Osteoblast (primary cell): ENCODE results near the gene SLIT3. TPM values are rescaled to one million over a fixed set of nuclear protein-coding genes. Genes with fewer than 3 reads are reported as not detected.

ENCODE experiments used
- DNase-seq: peaks from one replicate; pipeline ENCODE4 v3.0.0; 2011; ENCODE audit warnings: low spot score, mixed read lengths; ENCODE audit not compliant: insufficient read length; ENCODE audit errors: missing footprints
- H2AFZ ChIP-seq: 2 replicates; pipeline ENCODE4 v1.6.0; 2011; ENCODE audit warnings: mild to moderate bottlenecking, low read length
- H3K27ac ChIP-seq: 2 replicates; pipeline ENCODE4 v1.5.1; 2011; ENCODE audit warnings: mild to moderate bottlenecking, low read depth, low read length, moderate library complexity
- H3K27me3 ChIP-seq: 2 replicates; pipeline ENCODE4 v1.6.0; 2012; ENCODE audit warnings: mild to moderate bottlenecking, control low read depth, inconsistent platforms, low read length, moderate library complexity; ENCODE audit not compliant: insufficient read depth
- H3K36me3 ChIP-seq: 2 replicates; pipeline ENCODE4 v1.5.1; 2011; ENCODE audit warnings: mild to moderate bottlenecking, low read length, control low read depth, moderate library complexity; ENCODE audit not compliant: insufficient read depth
- H3K4me1 ChIP-seq: 2 replicates; pipeline ENCODE4 v1.5.1; 2011; ENCODE audit warnings: mild to moderate bottlenecking, low read length, control low read depth, moderate library complexity; ENCODE audit not compliant: insufficient read depth
- H3K4me2 ChIP-seq: 2 replicates; pipeline ENCODE4 v1.6.0; 2011; ENCODE audit warnings: mild to moderate bottlenecking, low read length; ENCODE audit not compliant: insufficient read depth
- H3K4me3 ChIP-seq: fragments of 200-600 bp; sonication (generic); 3 replicates; pipeline ENCODE4 v1.5.1; 2012; ENCODE audit warnings: mild to moderate bottlenecking, low read length, inconsistent platforms; ENCODE audit not compliant: insufficient read depth
- H3K79me2 ChIP-seq: 2 replicates; pipeline ENCODE4 v1.6.0; 2012; ENCODE audit warnings: mild to moderate bottlenecking, low read length, control low read depth, inconsistent platforms; ENCODE audit not compliant: insufficient read depth
- H3K9me3 ChIP-seq: 2 replicates; pipeline ENCODE4 v1.5.1; 2011; ENCODE audit warnings: low read depth, low read length, control low read depth
- H4K20me1 ChIP-seq: 2 replicates; pipeline ENCODE4 v1.6.0; 2012; ENCODE audit warnings: mild to moderate bottlenecking, low read length, control low read depth; ENCODE audit not compliant: insufficient read depth
- CTCF ChIP-seq: IDR thresholded peaks from 2 replicates; pipeline ENCODE4 v1.5.1; 2011; ENCODE audit warnings: mild to moderate bottlenecking, low read depth, low read length, moderate library complexity; ENCODE audit errors: extremely low read depth
- total RNA-seq: library from RNA; depleted of rRNA; stranded (reverse); fragments of >200 nt; gene quantifications from 2 replicates; pipeline ENCODE4 v1.2.3, GENCODE V29; 2012

Gene SLIT3
- total RNA-seq, 1 donor = 37.6 TPM

DNA sequence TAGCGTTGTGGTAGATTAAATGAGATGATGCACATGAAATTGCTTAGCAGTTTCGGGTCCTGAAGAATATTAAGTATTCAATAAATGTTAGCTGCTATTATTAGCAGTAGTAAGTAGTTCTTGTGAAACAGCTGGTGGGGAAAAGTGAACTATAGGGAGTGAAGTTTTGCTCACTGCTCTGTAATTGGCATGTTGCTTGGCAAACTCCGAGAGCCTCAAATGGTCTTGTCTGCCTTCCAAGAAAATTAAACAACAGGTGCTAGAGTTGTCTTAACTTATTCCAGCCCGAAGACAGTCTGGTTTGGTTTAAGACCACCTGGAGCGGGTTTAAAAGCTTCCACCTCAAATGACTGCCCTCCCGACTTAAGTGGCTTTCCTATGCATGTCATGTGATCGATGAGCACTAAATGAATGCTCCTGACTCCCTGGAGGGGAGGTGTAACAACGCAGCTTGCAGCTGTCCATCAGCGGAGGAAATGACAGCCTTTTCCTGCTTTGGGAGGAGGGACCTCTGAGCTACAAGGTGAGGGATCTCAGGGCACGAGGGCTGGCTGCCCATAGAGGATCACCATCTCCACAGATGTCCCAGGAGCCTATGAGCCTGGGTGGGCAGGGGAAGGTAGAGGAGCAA is 518.9 kb downstream of the SLIT3 start:
- Histone ChIP-seq H3K27ac (no peak overlapping the region), H3K4me2 (no peak overlapping the region), H3K79me2 (no peaks in the 10 kb centered on the region), H3K27me3 (no peaks in the 10 kb centered on the region), H3K9me3 (no peaks in the 10 kb centered on the region), H3K4me1 (peaks cover 4% of the 10 kb centered on the region), H3K4me3 (no peak overlapping the region), H2AFZ (no peak overlapping the region), H3K36me3 (no peaks in the 10 kb centered on the region), H4K20me1 (no peaks in the 10 kb centered on the region)
- DNase-seq = no peak
- TF ChIP-seq CTCF = no peak

DNA sequence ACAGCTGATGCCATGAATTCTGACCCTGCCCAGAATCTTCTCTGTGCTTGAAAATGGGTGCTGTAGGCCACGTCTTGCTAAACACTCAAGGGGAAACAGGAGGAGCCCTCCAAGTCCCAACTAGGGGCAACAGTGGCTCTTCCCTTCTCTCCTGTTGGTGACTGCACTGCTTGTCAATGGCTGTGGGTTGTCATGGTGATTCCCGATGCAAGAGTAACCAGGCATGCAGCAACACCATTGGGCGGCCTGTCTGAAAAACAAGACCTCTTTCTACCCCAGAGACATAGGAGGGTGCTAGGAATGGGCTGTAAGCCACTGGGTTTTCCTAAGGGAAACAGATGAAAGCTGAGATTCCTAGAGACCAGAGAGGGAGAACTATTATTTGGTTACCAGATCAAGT is 520.1 kb downstream of the SLIT3 start:
- Histone ChIP-seq H3K4me1 (no peaks in the 10 kb centered on the region), H3K36me3 (no peaks in the 10 kb centered on the region), H2AFZ (no peak overlapping the region), H3K9me3 (no peaks in the 10 kb centered on the region), H3K27ac (no peak overlapping the region), H3K4me3 (no peak overlapping the region), H3K27me3 (no peaks in the 10 kb centered on the region), H4K20me1 (no peaks in the 10 kb centered on the region), H3K79me2 (no peaks in the 10 kb centered on the region), H3K4me2 (no peak overlapping the region)
- DNase-seq = no peak
- no peak for TF ChIP-seq CTCF

- no peak for TF ChIP-seq CTCF
- Histone ChIP-seq H4K20me1 (no peaks in the 10 kb centered on the region), H3K4me2 (no peak overlapping the region), H3K79me2 (no peaks in the 10 kb centered on the region), H3K9me3 (no peaks in the 10 kb centered on the region), H3K27me3 (no peaks in the 10 kb centered on the region), H3K4me3 (no peak overlapping the region), H3K27ac (no peak overlapping the region), H2AFZ (no peak overlapping the region), H3K36me3 (no peaks in the 10 kb centered on the region), H3K4me1 (no peaks in the 10 kb centered on the region)
- no peak for DNase-seq
Observed at GRCh38 chr5:168779333-168779732, 521.6 kb downstream of the SLIT3 start.

GRCh38 chr5:168778536-168778935 is 522.4 kb downstream of the SLIT3 start:
- H4K20me1 ChIP-seq = no peaks in the 10 kb centered on the region
- no peak overlapping the region for H3K4me3 ChIP-seq
- no peaks in the 10 kb centered on the region for H3K27me3 ChIP-seq
- no peak for DNase-seq
- H3K36me3 ChIP-seq = no peaks in the 10 kb centered on the region
- no peaks in the 10 kb centered on the region for H3K79me2 ChIP-seq
- H3K9me3 ChIP-seq = no peaks in the 10 kb centered on the region
- no peak overlapping the region for H2AFZ ChIP-seq
- no peak overlapping the region for H3K27ac ChIP-seq
- TF ChIP-seq CTCF = no peak
- no peak overlapping the region for H3K4me2 ChIP-seq
- H3K4me1 ChIP-seq = no peaks in the 10 kb centered on the region
